DMS79 treated with DMSO at 0.1 percent for 48 hours (cell line): ENCODE data around the gene ZNF175.

Experiments
- DNase-seq: peaks from one replicate; lab custom pipeline; 2025; lab: John Stamatoyannopoulos, UW

ZNF175 gene

DNA sequence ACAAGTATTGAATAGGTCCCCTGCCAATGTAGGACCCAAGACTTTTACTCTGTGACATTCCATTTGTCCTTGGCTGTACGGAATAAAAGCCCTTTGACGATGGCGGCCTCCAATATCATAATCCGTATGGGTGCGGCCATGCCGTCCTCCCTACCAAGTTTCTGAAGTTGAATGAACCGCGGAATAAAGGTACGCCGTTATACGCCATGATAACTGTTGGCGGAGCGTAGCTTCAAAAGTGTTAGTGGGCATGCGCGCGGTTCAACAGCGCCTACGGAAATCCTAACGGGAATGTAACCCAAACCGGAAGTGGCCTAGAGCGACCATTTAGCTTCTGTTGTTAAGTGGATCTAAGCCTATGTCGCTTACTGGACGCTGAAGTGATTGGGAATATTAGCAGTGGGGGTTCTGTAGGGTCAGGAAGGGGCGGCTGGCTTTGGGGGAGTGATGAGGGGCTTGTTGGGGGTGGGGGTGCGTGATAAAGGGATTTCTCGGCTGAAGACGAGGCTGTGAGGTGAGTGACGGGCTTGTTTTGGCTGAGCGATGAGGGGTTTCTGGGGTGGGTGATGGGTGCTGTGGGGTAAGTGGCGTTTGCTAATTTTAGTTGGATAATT is at the start of gene ZNF175:
ZNF175 (plus strand) TSS at position 322 of the 614 bp plus-strand sequence. CDS start 2,047 bp downstream, outside the sequence.
- DNase-seq: peak; percentile 97

DNA sequence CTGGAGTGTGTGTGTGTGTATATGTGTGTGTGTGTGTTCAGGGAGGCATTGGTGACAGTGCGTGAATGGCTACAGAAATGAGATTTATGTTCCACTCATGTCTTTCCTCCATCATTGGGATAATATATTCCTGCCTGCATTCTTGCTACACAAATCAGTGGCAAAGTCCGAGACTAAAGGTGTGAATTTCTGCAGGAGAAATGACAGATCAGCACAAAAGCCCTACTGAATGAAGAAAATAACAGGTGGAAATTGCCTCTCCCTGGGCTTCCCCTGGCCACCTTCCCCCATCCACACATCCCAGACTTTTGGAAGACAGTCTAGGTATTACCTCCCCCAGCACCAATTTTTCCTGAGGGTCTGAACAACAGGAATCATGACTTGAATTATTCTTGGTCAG is 49.7 kb upstream of the ZNF175 start:
- DNase-seq: no peak

DNA sequence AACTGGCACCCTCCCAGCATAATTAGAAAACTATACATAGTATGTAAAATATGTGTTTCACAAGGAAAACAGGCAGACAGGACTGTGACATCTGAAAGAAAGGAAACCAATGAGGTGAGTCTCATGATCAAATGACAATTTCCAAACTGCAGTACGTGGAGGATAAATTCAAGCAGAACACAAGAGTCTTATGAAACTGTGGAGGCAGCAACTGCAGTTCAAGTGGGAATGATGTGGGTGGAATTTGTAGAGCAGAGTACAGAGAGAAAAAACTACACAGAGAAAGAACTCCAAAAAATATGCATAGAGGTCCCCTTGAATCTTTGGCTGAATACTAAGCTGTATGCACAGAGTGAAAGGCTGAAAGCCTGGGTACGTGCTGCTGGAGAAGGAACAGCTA is 49.3 kb upstream of the ZNF175 start:
- no peak for DNase-seq

DNA sequence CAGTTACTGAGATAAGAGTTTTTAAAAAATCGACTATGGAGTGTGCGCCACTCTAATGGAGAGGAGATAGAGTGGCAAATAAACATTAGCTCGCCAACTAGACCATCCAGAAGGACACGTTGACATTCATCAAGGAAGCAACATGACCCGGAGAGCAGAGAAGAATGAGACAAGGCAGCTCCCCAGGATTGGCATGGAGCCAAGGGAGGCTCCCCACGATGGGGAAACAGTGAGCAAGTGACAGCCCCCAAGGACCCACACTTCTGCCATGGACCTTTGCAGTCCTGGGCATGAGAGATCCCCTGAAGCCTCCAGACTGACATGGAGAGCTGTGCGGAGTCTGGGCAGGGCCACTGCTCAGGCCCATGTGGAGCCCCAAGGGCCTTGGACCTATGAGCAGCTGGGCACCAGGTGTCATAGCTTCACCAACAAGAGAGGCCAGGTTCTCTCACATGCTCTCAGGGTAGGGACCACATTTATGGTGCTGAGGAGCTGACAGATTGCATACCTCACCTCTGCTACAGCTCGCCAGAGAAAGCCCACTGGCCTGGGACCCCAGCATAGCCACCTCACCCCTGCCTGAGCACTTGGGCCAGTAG is 46.3 kb upstream of the ZNF175 start:
- DNase-seq: peak; percentile 76

DNA sequence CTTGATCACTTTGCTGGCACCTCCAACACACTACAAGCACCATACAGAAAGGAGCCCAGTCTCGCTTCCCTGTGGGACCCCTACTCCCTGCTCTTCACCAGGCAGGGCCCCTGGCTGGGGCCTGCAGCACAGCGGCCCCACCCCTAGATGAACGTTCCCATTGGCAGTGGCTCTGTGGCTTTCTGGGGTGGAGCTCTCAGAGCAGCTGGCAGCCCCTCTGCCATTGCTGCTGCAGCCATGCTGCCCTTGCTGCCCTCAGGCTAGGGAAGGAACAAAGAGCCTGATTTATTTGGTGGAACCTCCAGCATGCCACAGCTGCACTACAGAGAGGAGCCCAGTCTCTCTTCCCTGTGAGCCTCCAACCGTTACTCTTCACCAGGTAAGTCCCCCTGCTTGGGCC is 45.4 kb upstream of the ZNF175 start:
- DNase-seq: no peak

DNA sequence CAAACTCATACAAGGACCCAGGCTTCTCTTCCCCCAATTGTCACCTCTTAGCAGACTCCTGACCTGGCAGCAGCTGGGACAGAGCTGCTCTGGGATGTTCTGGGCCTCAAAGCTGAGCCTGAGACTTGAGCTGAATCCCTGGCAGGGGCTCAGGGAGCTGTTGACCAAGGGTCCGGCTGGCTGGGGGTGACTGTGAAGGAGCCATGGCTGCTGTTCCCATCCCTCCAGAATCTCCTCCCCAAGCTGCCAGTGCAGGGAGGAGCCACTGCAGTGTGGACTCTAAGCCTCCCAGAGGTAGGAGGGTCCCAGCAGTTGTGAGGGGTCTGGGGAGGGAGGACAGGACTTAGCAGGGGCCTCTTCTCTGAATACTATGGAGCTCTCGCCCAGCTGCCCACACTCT is 41.8 kb upstream of the ZNF175 start:
- DNase-seq: no peak

DNA sequence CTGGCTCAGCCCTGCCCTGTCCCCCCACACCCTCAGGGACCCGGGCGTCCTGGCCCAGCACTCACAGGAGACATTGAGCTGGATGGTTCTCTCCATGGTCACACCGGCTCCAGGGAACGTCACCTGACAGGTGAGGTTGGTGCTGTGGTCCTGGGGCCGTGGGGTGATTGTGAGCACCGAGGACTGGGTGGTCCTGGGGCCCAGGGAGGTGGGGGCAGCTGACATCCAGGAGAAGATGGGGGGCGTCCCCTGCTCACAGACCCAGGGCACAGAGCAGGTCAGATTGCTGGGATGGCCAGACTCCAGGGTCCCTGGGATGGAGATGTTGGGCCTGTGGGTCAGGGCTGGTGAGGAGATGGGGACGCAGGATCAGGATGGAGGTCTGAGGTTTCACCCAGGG is 40.5 kb upstream of the ZNF175 start:
- DNase-seq: no peak

DNA sequence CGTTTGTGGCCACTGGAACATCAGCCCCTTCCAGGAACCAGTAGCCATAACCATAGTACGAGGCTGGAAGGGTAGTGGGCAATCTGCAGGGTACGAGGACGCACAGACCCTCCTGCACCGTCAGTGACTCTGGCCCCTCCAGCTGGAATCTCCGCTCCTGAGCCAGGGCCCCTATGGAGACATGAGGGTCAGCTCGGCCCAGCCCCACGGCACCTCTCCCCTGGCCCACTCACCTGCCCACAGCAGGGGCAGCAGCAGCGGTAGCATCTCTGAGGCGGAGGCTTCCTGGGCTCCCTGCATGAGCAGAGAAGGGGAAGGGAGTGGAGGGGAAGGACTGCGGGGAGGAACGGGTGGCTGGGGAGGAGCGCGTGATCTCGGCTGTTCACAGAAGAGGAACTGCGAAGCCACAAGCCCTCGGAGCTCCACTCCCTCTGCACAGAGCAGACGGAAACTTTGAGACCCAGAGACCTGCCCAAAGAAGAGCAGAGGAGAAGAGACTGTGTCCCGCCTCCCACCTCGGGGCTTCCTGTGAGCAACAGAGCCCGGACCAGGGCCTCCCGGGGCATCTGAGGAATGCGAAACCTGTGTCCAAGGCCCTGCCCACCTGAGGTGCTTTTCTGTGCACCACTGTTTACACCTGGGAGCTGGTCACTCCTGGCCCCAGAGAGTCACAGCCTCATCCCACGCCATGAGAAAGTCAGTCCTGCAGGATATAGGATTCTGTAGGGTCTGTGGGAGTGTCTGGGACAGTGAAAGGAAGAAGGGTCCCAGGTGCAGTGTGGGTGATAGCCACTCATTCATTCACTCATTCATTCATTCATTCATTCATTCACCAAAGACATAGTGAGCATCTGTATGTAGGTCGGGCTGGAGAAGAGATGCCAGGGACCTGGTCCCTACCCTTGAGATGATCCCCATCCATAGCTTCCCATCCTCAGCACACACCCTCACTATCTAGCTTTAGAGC is 39.5 kb upstream of the ZNF175 start, which contains the start of gene SIGLEC6:
SIGLEC6 (minus strand) TSS at position 322 of the 967 bp plus-strand sequence; CDS start at position 300, 22 bp downstream.
- no peak for DNase-seq

DNA sequence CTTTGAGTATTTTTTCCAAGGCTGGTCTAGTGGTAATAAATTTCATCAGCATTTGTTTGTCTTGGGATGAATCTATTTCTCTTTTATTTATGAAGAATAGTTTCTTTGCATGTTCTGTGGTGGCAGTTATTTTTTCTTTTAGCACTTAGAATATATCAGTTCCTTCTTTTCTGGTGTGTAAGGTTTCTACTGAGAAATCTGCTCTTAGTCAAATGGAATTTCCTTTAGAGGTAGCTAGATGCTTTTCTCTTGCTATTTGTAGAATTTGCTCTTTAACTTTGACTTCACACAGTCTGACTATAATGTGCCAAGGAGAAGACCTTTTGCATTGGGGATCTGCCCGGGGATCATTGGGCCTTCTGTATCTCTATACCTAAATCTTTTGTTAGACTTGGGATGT is 35.5 kb upstream of the ZNF175 start:
- DNase-seq: no peak

DNA sequence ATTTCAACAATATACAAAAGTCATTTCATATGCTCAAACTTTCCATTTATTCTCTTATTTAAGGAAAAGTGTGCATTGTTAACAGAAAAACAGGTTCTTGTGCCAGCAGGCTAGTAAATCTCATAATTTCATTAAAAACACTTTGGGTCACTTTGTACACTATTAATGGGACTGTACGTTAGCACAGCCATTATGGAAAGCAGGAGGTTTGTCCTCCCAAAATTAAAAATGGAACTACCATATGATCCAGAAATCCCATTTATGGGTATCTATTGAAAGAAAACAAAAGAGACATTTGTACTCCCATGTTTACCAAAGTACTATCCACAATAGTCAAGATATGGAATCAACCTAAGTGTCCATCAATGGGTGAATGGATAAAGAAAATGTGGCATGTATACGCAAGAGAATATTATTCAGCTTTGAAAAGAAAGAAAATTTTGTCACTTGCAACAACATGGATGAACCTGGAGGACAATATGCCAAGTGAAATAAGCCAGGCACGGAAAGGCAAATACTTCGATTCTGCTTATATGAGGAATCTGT is 31.2 kb upstream of the ZNF175 start:
- DNase-seq: no peak

DNA sequence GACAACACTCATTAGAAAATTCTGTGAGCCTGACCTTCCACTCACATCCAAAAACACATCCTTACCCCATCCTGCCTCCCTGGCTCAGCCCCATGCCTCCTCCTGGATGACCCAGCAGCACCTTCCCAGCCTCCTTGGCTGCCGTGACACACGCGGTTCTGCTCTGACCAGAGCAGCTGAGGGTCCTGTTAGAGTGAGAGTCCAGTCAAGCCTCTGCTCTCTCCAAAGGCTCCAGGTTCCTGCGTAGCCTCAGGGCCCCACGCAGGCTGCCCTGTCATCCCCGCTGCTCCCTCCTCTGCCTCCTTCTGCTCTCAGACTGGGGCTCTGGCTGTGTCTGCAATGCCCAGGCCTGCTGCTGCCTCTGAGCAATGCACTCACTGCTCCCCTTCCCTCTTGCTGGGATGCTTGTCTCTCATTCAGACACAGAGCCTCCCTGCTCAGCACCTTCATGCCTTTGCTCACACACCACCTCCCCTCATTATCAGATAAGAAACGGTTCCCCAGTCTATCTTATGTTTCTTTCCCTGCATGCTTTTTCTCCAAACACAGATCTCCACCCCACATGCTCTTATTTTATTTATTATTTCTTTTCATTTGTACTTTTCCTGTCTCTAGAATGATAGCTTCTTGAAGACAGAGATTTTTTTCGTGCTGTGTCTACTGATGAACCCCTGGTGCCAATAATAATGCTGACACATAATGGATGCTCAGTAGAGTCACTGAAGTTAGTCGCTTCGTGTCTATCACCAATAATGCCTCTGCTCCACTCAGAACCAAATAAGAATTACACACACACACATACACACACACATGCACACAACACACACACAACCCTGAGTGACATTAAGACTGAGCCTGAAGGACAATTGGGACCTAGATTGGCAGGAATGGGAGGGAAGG is 29.4 kb upstream of the ZNF175 start:
- no peak for DNase-seq

DNA sequence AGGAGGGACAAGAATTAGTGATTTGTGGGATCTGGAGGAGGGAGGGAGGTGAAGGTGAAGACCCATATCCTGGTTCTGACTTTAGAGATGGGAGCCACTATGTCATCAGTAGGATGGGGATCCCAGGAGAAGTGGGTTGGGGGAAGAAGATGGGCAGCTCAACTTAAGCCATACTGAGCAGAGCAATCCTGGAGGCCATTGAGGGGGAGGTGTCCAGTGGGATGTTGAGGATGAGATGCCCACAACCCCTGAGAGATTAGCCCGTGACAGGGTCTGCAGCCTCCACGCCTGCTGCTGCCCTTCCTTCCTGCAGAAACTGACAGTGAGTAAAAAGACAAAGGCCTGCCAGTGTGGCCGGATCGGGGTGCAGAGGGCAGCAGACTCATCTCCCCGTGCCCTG is 28.4 kb upstream of the ZNF175 start:
- DNase-seq: no peak

DNA sequence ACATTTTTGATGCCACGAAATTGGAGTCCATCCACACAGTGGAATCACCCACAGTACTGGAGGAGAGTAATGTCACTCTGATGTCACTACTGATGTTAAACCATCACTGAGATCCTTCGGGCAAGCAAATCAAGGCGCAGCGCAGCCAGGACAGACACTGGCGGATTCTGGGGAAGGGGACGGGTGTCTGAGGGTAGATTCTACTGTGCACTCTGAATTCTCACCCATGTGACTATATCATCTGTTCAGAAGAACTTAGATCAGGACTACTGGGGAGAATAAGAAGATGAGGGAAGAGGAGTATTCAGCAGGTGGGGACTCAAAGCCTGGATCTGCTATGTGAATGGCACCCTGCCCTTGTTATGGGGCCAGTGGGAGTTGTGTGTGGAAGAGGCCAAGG is 27.0 kb upstream of the ZNF175 start:
- no peak for DNase-seq

DNA sequence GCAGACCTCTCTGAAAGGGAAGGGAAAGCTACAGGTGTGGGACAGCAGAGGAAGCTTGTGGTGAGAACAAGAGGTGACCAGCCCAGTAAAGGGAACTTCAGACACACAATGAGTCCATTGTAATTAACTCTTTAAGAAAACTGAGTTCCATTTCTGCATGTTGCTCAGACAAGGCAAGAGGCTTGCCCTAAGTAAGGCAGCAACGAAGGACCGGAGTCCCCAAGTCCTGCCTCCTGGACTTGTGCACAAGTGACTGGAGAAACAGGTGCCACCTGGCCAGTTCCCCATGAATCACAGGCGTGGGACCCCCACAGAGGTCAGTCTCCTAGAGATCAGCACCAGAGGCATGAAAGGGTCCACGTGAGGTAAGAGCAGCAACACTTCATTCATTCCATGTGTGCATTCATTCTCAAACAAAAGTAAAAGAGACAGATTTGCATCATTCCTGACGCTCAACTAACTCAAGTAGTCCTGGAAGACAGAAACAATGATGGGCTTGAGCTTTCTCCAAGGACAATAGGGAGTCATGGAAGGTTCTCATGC is 24.9 kb upstream of the ZNF175 start:
- DNase-seq: no peak

DNA sequence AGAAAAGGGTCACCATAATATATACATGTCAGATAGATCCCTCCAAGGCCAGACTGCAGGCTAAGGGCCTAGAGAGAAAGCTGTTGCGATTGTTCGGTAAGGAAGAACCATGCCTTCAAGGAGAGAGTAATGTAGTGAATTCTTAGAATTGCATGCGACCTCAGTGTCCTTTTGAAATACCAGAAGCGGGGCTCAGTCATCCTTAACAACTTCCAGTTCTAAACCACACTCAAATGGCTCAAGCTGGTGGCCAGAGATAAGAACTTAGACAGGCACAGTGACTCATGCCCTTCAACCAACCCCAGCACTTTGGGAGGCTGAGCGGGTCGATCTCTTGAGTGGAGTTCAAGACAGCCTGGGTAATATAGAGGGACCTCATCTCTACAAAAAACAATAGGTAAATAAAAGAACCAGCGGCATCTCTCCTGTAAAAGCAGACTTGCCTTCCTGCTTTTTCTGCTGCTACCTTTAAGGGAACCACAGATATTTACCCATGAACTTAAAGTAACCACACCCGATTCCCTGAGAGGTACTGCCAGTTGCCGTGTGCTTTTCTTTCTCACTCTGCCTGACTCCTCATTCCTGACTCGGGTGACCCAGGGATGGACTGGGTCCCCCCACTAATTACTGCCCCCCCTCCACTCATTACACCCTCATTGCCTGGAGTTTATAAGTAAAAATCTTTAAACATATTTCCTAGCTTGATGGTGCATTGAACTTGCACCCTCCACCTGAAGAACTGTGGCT is 24.3 kb upstream of the ZNF175 start:
- DNase-seq: no peak

DNA sequence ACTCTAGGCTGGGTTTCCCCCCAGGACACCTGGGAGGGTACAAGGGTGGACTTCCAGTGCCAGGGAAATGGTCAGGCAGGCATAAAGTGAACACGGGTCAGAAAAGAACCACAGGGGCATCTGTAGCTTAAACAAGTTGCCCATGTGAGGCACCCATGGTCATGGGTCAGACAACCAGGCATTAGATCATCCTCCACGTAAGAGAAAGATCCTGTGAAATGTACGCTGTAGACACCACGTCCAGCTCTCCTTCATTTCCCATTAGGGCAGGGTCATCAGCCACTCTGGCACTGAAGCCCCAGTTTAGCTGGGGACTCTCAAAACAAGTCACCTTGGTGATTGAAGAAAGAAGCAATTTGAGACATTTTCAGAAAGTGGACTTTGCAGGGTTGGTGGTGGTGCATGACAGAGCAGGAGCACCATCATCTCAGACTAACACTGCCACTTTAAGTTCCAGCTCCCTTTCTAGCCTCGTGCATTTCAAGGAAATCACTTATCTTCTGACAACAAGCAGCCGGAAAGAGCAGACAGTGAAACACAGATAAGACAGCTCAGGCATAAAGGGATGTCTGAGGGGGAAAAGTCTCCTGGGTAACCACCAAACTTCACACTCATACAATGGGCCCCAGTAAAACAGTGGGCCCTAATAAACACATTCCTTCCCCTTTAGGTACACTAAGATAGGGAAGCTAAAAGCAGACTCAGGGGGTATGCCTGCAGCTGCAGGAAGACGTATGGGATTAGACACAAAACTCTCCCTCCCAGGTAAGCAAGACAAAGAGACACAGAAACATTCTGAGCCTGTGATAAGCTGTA is 23.5 kb upstream of the ZNF175 start:
- DNase-seq: no peak

DNA sequence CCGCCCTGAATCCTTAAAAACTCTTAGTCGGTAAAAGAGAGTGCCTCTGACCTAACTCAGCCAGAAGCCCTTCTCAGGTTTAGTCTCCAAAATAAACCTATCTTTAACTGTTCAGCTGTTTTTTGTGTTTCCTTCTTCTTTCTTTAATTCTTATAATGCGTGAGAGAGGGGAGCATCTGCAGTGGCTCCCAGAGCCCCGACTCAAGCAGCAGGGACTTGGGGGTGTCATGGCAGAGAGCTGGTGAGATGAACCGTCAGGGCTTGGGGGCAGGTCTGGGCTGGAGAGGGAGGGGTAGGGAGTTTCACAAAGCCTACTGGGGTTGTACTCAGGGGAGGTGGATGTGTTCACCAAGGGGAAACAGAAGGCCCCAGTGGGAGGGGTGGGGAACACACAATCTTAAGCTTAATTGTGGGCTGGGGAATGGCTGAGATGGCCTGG is 22.9 kb upstream of the ZNF175 start:
- no peak for DNase-seq

DNA sequence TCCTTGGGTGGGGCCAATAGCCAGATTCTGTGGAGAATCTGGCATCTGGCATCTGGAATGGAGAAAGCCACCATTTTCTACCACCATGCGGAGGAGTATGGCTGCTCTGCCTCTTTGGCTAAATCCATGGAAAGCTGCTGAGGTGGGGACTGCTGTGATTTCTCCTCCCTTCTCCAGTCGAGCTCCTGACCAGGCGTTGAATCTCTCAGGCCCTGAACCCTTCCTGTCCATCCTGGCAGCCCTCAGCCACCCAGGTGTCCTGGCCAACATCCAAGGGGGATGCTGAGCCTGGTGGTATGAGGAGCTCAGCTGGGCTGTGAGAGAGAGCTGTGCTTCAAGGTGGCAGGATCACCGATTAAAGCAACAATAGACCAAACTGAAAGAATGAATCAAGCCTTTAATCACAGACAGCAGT is 22.2 kb upstream of the ZNF175 start:
- no peak for DNase-seq

DNA sequence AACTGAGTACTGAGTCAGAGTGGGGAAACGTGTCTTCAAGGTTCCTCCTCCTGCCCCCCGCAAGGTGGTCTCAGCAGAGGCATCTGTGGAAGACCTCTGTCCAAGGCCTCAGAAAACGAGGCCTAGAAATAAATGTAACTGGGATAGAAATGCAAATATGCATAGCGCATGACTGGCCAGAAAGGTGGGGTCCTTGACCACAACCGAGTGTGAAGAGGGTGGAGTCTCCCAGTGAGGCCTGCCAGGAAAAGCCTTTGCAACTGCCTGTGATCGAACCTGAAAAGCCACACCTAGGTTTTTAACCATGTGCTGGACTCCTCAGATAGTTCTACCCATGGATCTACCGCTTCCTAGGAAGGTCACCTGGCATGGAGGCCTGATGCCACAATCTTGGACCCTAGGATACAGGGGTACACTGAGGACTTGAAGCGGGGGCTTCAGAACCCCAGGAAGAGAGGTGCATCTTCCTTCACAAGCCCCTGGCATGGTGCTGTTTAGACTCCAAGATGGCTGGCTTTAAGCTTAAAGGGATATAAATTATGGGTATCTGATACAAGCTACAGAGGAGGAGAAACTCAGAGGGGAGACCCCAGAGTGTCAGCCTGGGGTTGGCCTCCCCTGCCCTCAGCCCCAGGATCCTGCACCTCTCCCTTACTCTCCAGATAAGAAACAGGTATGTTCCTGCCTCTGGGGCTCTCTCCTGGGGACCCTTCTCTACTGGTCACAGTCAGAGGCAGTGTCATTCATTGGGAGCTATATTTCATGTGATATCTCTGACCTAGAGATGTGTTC is 21.4 kb upstream of the ZNF175 start:
- DNase-seq: no peak
